COLO668 (cell line): Measurements from ENCODE around the gene FLT4.

Experiments
- DNase-seq: peaks from one replicate; lab custom pipeline; 2025; ENCODE audit not compliant: unreplicated experiment; lab: John Stamatoyannopoulos, UW

The FLT4 gene

DNA sequence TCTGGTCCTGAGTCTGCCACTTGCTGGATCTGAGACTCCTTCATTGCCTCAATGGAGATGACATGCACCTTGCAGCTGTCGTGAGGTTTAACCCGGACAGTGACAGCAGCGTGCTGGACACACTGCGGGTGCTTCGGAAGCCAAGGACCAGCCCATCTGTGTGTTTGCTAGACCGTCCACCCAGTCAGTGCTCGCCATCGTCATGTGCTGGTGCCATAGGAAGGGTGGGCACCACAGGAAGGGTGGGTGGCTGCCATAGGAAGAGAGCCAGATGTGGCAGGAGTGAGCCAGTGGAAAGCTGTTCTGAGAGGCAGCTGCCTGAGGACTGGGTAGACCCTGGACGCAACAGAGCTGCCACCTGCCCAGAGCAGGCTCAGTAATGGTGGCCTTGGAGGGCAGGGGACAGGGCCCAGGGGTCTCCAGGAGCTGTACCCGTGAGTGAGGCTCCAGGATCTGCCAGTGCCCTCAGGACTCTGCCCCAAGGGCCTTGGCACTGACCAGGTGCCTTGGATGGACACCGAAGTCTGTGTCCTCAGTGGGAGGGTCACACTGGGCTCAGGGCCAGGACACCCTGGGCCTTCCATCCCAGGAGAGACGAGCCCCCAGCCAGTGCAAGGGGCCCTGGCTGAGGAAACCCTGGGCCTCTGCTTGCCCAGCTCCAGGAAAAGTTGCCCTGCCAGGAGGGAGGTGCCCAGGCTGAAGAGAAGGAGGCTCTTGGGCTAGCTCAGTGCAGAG, 21.8 kb downstream of the FLT4 start:
- no peak for DNase-seq

DNA sequence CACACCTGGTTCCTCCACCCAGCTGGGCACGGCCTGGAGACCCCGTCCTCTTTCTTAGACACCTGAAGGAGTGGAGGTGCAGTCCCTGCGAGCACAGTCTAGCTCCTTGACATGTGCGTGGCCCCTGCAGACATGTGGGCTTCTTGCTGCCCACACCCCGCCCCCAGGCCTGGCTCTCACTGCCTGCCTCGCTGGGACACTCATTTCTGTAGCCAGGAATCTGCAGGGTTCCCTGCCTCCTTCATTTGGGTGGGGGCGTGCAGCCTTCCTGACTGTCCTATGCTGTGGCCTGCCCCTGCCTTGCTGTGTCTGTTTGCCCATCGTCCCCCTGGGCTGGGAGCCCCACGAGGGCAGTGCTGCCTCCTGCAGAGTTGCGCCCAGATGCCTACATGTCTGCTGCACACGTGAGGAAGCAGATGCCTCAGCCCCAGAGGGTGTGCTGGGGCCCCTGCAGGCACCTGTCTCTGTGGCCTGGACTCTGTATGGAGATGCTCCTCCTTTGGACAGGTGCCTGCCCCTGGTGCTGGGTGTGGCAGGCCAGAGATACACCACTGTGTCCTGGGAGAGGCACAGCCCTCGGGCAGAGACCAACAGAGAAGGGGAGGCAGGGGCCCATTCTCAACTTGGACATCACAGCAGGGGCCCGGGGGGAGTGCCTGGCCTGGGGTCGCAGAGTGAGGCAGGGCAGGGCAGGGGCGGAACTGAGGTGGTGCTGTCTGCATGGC, 22.6 kb downstream of the FLT4 start:
- DNase-seq = peak; percentile 6

DNA sequence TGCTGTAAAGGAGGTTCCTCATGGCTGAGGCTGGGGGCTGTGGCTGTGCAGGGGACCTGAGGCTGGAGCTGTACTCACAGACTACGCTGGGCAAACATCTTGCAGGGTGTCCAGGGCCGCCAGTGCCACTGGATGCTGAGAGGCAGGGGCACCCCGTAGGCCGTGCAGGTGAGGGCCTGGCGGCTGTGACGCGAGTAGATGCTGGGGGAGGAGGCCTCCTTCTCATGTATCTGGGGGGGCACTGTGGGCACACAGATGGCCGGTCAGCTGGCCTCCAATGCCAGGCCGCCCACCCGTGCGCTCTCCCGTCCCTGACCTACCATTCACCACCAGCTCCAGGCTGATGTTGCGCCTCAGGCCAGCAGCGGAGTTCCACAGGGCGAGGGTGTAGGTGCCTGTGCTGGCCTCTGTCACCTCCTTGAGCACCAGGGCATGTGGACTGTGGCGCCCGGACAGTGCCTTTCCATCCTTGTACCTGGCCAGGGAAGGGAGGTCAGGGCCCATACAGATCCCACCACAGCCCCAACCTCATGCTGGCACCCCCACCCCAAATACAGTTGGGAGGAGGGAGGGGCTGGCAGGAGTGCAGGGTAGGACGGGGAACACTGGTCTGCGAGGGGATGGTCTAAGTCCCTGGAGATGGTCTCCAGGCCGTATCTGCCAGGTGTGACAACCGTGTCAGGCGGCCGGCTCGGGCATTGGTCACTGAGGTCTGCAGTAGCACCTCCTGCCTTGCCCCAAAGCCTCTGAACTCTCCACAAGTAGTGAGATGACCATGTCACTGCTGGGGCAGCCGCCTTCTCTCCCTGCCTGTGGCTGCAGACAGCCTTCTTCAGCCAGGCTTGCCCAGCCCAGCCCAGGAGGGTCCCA, 23.4 kb downstream of the FLT4 start:
- DNase-seq = no peak

DNA sequence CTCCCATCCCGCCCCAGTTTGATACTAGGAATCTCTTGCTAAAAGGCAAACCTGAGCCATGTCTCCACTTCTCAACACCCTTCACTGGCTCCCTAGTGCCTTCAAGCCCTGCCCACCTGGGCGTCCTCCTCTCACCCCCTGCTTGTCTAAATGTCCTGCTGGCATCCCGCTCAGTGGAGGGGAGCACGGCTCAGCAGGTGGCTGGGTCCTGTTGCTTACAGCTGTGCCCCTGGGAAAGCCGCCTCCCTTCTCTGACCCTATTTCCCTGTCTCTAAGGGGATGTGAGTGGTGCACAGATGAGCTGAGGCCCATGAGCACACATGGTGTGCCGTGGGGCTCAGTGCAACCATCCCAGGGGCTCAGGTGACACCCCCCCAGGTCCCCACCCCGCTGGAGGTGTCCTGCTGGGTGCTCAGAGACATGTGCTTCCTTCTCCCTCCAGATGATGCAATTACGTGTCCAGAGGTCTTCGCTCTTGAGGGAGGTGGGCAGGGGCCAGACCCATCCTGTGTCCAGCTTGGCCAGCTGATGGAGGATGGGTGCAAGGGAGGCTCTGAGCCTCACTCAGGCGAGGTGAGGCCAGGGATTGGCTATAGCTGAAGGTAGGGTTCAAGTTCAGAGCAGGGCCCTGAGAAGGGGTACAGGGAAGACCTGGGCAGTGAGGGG, 24.1 kb downstream of the FLT4 start:
- no peak for DNase-seq

DNA sequence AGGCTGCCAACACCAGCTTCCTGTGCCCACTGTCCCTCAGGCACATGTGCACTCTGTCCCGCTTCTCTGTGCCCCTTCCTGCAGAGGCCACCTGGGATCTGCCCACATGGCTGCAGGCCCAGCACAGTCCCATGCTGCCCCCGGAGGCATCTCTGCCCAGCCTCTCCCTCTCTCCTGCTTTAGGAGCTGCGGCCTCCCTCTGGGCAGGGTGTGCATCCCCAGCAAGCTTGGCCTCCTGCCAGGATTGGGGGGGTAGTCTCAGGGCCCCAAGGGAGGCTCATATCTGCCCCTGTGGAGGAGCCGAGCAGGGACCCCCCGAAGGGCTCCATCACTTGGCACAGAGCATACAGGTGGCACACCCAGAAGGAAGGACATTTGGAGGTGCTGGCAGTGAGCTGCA, 24.8 kb downstream of the FLT4 start:
- DNase-seq = no peak

DNA sequence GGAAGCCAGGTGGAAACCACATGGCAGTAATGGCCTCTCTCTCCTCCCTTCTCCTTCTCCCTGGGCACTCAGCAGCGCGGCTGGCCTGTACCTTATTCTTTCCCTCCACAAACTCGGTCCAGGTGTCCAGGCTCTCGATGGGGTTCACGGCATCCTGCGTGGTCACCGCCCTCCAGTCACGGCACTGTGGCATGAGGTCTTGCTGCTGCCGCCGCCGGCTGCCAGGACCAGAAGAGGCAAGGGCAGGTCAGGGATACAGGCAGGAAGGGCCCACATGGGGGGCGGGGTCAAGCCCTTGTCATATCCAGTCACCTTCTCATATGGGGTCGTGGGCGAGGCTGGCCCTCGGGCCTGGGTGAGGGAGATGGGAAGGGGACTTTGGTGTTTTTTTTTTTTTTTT, 25.6 kb downstream of the FLT4 start:
- DNase-seq = no peak

DNA sequence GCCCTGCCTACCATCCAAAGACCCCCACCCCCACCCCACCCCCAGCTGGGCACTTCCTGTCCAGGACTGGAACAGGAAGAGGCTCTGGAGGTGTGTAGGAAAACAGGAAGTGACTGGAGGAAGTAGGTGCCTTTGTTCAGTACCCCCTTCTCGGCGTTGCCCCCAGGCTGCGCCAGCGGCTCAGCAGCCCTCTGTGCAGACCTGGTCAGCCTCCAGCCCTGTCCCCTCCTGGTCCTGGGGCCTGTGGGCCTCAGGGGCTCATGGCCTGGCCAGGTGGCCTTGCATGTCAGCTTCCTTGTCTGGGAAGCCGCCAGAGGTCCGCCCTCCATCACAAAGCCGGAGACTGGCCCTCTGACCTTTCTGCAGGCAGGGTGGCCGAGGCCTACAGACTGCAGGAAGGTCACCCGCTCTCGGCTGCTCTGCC, 26.0 kb downstream of the FLT4 start:
- DNase-seq = no peak

DNA sequence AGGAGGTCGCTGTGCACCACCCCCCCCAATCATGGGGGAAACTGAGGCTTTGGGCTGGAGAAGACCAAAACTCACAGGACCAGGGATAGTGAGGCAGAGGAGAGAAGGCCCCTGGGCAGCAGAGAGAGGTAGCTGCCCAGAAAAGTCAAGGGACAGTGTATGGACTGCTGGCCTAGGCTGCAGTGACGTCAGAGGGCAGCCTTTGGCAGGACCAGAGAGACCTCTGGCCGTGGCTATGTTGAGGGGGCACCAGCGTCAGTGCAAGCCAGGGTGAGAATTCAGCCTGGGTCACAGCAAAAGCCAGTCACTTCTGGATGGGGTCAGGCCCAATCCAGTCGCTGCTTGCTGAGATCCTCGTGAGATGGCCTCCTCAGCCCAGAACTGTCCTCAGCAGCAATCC, 26.5 kb downstream of the FLT4 start:
- no peak for DNase-seq

DNA sequence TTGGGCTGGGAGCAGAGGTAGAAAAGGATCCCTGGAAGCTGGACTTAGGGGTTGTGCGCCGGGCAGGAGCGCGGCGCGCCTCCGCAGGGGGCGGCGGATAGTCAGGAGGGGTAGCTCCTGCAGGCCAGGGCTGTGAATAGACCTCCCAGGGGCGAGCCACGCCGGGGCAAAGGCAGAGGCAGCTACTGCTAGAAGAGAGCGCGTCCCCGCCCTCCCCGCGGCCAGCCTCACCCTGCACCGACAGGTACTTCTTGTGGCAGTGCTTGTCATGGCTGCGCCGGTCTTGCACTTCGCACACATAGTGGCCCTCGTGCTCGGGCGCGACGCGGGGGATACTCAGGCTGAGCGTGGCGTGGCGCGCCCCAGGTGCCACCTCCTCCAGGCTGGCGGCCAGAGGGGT, 28.1 kb downstream of the FLT4 start:
- no peak for DNase-seq

DNA sequence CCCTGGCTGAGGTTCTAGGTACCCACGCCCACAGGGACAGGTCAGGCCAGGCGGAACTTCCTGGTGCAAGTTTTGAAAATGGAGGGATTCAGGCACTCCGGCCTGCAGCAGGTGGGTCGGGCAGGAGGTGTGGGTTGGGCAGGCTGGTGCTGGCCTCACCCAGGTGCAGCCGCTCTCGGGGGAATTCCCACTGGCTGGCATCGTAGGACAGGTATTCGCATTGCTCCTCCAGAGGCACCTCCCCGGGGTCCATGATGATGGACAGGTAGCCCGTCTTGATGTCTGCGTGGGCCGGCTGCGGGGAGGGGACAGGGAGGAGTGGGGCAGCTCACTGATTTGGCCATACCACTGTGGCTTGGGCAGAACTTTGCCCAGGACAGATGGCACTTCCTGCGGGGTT, 29.4 kb downstream of the FLT4 start:
- DNase-seq = peak; percentile 5

DNA sequence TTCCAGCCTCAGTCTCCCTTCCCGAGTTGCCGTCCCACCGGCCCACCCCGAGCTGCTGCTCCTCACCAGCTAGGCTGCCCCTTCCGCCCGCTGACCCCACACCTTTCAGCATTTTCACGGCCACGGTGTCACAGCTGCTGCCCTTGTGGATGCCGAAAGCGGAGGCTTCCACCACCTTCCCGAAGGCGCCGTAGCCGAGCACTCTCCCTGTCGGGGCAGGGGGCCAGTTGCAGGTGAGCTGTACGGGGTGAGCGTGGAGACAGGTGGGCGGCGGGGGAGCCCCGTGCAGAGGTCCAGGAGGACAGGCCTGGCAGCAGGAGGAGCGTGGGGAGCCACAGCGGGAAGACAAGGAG, 29.9 kb downstream of the FLT4 start:
- DNase-seq = no peak

DNA sequence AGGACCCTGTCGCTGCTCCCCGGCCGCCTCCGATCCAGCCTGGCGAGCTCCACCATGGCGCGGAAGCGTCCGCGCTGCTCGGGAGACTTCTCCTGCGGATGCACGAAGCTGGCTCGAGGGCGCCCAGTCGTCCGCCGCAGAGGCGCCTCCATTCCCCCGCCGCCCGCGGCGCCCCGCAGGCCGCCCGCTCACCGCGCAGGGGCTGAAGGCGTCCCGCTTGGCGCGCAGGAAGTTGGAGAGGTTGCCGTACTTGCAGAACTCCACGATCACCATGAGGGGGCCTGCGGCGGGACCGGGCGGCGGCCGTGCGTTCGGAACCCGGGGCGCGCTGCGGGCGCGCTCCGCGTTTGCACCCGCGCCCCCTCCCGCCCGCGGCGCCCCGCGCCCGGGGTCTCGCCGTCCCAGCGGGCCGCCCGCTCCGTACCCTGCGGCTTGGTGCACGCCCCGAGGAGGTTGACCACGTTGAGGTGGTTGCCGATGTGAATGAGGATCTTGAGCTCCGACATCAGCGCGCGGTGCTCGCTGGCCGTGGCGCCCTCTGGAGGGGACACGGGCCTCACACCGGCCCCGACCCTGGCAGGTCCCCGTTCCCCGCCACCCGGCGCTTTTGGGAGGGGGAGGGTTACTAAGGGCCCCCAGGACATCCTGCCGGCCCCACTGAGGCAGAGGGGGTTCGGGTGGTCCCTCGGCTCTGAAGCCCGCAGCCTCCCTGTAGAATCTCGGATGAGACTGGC, 30.4 kb downstream of the FLT4 start:
- DNase-seq = peak; percentile 9

DNA sequence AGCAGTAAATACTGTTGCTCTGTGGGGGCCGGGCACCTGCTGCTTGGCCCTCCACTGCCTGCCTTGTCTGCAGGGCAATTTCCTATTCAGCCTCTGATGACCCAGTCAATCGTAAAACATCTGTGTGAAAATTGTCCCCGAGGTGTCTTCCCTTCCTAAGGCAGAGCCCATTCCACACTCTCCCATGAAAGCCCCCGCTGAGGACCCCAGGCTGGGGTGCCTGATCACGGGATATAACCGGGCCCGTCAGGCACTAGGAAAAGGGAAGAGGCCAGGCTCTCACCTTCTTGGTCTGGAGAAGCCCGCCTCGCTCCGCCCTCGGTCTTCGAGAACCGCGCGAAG, 30.9 kb downstream of the FLT4 start:
- no peak for DNase-seq

DNA sequence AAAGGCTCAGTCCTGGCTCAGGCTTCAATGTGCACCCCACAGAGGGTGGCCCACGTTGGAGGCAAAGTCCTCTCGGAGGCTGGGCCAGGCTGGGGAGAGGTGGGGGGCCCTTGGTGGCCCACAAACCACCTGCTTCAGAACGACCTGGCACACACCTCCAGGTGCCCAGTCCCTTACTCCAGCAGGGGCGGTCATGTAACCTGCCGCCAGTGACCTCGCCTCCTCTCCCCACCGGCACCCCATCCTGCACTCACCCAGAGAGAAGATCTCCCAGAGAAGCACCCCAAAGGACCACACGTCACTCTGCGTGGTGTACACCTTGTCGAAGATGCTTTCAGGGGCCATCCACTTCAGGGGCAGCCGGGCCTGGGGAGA, 35.6 kb downstream of the FLT4 start:
- no peak for DNase-seq

DNA sequence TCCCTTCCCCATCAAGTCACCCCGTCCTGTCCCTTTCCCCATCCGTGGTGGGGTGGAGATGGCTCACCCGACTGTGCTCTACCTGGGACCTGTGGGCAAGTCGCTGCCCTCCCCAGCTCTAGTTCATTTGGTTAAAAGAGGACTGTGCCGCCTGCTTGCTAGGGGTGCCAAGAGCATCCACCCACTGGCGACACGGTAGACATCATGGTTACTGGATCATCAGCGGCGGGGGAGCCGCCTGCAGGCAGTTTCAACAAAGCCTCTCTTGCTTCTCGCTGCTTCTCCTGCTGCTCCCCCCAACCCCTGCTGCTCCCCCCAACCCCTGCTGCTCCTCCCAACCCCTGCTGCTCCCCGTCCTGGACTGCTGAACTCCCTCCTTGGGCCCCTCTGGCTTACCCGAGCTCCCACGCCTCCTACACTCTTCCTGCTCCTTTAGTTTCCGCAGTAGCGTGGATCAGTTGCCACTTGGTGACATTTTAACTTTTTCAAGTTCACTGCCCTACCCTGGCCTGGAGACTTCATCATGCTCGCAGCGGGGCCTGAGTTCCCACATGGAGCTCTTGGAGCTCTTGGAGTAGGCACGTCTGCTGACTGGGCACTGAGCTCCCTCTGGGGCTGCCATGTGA, 36.1 kb downstream of the FLT4 start:
- no peak for DNase-seq

DNA sequence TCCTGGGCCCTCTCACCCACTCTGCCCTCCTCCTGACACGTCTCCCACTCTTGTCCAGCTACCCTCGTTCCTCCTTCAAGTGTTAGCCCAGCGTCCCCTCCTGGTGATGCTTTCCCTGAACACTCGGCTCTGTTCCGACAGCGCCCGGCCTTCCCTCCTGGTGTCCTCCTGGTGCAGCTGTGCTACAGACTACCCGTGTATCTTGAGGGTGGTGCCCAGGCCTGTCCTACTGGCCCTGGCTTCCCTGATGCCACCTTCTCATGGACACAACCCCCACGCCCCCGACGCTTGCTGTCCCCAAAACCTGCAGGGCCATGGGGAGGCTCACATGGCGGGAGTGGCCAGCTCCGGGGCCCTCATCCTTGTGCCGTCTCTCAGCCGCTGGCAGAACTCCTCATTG, 36.7 kb downstream of the FLT4 start:
- DNase-seq = no peak

DNA sequence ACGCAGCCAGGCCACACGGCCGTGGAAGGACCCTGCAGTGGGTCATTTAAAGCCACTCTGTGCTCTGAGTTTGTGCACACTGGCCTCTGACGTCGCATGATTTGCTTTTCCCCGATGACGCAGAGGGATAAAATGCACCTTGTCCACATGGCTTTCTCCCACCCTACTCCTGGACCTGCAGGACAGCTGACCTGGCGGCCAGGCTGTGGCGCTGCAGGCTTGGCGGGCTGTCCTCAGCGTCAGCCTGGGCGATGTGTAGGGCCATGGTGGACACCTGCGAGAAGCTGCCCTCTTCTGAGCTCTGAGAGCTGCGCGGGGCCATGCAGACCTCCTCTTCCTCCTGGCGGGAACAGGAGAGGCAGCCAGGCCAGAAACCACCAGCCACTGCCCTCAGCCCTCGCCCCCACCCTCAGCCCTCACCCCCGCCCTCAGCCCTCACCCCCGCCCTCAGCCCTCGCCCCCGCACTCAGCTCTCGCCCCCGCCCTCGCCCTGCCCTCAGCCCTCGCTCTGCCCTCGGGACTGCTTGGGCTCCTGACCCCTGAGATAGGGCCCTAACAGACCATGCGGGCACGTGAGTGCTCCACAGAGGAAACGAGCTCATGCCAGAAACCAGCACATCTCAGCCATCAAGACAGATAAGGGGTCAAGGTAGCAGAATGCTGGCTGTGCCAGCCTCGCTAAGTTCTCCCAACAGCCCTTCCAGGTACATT, 38.1 kb downstream of the FLT4 start:
- DNase-seq = peak; percentile 42

DNA sequence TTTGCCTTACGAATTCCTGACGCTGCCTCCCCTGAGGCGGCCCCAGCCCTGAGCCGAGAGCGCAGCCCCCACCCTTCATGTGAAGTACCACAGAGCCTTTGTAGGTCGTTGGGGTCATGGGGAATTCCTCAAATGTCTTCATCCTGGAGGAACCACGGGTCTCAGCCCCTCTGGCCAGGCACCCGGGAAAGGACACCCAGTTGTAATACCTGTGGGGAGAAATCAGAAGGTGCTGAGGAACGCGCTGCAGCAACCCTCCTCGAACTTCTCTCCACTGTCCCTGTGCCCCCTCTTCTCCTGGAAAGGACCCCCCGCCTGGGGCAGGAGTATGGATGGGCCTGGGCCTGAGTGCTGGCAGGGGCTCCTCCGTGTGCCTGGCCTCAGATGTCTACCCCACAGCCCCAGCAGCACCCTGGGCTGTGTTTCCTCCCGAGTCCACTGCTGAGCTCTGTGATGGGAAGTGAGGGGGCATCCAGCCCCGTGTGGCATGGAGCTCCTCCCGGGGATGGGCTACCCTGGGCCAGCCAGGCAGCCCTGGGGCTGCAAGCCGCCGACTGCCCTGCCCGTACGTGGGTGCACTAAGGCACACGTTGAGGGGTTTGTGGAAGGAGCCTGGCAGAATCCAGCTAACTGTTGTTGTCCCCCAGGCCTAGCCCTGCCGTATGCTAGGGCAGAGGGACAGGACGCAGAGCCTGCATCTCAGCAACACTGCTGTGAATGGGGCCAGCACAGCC, 39.4 kb downstream of the FLT4 start:
- DNase-seq = no peak

DNA sequence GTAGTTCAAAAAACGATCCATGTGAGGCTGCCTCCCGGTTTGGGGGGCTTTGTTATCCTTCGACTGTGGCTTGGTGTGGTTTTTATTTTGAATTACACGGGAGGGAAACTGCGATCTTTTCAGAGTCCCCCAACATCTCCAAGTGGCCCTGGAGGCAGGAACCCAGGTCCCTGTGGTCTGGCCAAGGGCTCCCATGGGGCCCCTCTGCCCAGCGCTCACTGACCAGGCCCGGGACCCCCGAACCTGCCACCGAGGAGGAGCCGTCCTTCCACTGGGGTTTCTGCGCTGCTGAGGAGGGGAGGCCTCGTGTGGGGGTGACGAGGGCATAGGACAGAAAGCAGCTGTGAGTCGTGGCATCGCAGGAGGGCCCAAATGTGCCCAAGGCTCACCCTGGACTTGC, 40.0 kb downstream of the FLT4 start:
- no peak for DNase-seq
